Measurements from ENCODE around the gene HNRNPM. TPM values are rescaled to one million over a fixed set of nuclear protein-coding genes. Genes with fewer than 3 reads are reported as not detected.
"Not testable (repeated sequence)": the region's sequence is repeated elsewhere in the genome, so short reads cannot be mapped to it uniquely, and the experiment has no call there.

Gene HNRNPM
- total RNA-seq, 1 donor from 2014 or later = 104 TPM

- peak; percentile 98 for DNase-seq
- H3K4me1 ChIP-seq = peaks cover 39% of the 10 kb centered on the region
- peak within 1 kb of the TSS; percentile 100 for H3K27ac ChIP-seq (replicated peaks)
- intact Hi-C loops (cut with micrococcal nuclease) = no loop called here
- peaks cover 9% of the 10 kb centered on the region for H3K36me3 ChIP-seq
- peak within 1 kb of the TSS; percentile 82 for H3K4me3 ChIP-seq
- no peaks in the 10 kb centered on the region for H3K27me3 ChIP-seq (ENCODE audit: low read depth)
- no peak for TF ChIP-seq CTCF (IDR thresholded peaks at IDR 0.05; ENCODE audit: borderline replicate concordance)
- no peaks in the 10 kb centered on the region for H3K9me3 ChIP-seq (replicated peaks)
Measured at GRCh38 chr19:8513687-8514504, 69.1 kb downstream of the HNRNPM start, which contains the start of gene ZNF414. ZNF414 (minus strand) TSS chr19:8514167; CDS start chr19:8514046, 121 bp downstream.

GRCh38 chr19:8514505-8515009 lies 69.8 kb downstream of the HNRNPM start:
- Histone ChIP-seq H3K4me1 (peaks cover 39% of the 10 kb centered on the region), H3K27ac (replicated peaks) (peak overlapping the region; percentile 100), H3K4me3 (peak overlapping the region; percentile 82)
- H3K27me3 ChIP-seq (ENCODE audit: low read depth); DNase-seq; intact Hi-C loops (cut with micrococcal nuclease); H3K9me3 ChIP-seq (replicated peaks); H3K36me3 ChIP-seq: not testable (repeated sequence)

GRCh38 chr19:8515317-8515716 lies 70.5 kb downstream of the HNRNPM start:
- Histone ChIP-seq H3K4me3 (no peak overlapping the region), H3K36me3 (peaks cover 9% of the 10 kb centered on the region), H3K27ac (replicated peaks) (no peak overlapping the region), H3K9me3 (replicated peaks) (no peaks in the 10 kb centered on the region), H3K4me1 (peaks cover 39% of the 10 kb centered on the region), H3K27me3 (ENCODE audit: low read depth) (no peaks in the 10 kb centered on the region)
- TF ChIP-seq CTCF (IDR thresholded peaks at IDR 0.05; ENCODE audit: borderline replicate concordance) = no peak
- no peak for DNase-seq
- intact Hi-C loops (cut with micrococcal nuclease) = no loop called here

GRCh38 chr19:8517551-8518442 lies 73.0 kb downstream of the HNRNPM start:
- H3K4me3 ChIP-seq = no peak overlapping the region
- no peak for DNase-seq
- peak overlapping the region; percentile 66 for H3K27ac ChIP-seq (replicated peaks)
- no peaks in the 10 kb centered on the region for H3K36me3 ChIP-seq
- H3K4me1 ChIP-seq = peaks cover 24% of the 10 kb centered on the region
- no peaks in the 10 kb centered on the region for H3K9me3 ChIP-seq (replicated peaks)
- H3K27me3 ChIP-seq (ENCODE audit: low read depth) = no peaks in the 10 kb centered on the region
- intact Hi-C loops (cut with micrococcal nuclease) = no loop called here
- no peak for TF ChIP-seq CTCF (IDR thresholded peaks at IDR 0.05; ENCODE audit: borderline replicate concordance)

- Histone ChIP-seq H3K4me3 (no peak overlapping the region), H3K36me3 (no peaks in the 10 kb centered on the region), H3K9me3 (replicated peaks) (no peaks in the 10 kb centered on the region), H3K4me1 (peaks cover 16% of the 10 kb centered on the region), H3K27ac (replicated peaks) (peak overlapping the region; percentile 66), H3K27me3 (ENCODE audit: low read depth) (no peaks in the 10 kb centered on the region)
- DNase-seq = no peak
- intact Hi-C loops (cut with micrococcal nuclease) = no loop called here
- TF ChIP-seq CTCF (IDR thresholded peaks at IDR 0.05; ENCODE audit: borderline replicate concordance) = no peak
Measured at GRCh38 chr19:8518536-8518935, 73.8 kb downstream of the HNRNPM start.

Measured in left ventricle myocardium inferior (tissue), 1 donor.